ENCODE results near the gene MTA3. TPM values are rescaled to one million over a fixed set of nuclear protein-coding genes. Genes with fewer than 3 reads are reported as not detected.
"Not testable (repeated sequence)": the region's sequence is repeated elsewhere in the genome, so short reads cannot be mapped to it uniquely, and the experiment has no call there.

MTA3 gene
- total RNA-seq, 2 donors from 2014 or later: 30.1 to 44.1 TPM

DNA sequence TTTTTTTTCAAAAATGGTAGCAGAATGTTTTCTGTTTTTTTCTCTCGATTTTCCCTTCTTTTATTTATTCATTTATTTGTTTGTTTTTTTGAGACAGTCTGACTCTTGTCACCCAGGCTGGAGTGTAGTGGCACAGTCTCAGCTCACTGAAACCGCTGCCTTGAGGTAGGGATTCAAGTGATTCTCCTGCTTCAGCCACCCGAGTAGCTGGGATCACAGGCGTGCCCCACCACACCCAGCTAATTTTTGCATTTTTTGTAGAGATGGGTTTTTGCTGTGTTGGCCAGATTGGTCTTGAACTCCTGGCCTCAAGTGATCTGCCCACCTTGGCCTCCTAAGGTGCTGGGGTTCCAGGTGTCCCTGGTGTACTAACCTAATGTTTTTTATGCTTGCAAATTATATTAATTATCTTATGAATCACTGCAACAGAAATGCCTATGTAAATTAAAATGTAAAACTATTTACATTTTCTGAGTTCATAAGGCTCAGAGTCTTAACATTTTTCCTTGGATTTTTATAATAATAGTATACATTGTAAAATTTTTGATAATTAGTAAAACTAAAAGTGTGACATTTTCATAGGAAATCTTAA lies 19.2 kb downstream of the MTA3 start:
- H3K36me3 Mint-ChIP-seq: peaks cover 5 to 25% of the 10 kb centered on the region in 2 donors
- H3K27ac Mint-ChIP-seq: no peak overlapping the region
- DNase-seq (ENCODE audit: low spot score in 2 of 2) (no peak), ATAC-seq (no peak)
- H3K9me3 Mint-ChIP-seq: no peaks in the 10 kb centered on the region

GRCh38 chr2:42588121-42588520 lies 19.7 kb downstream of the MTA3 start:
- H3K36me3 Mint-ChIP-seq: peaks cover 5 to 20% of the 10 kb centered on the region in 2 donors

DNA sequence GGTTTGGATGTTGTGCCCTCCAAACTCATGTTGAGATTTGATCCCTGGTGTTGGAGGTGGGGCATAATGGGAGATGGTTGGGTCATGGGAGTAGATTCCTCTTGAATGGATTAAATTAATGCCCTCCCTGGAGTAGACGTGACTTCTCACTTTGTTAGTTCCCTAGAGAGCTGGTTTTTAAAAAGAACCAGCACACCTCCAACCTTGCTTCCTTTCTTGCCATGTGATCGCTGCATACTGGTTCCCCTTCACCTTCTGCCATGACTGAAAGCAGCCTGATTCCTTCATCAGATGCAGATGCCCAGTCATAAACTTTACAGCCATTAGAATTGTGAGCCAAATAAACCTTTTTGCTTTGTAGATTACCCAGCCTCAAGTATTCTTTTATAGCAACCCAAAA lies 21.7 kb downstream of the MTA3 start:
- ATAC-seq (no peak), DNase-seq (ENCODE audit: low spot score in 2 of 2) (no peak)
- Mint-ChIP-seq H3K36me3 (peaks cover 5 to 20% of the 10 kb centered on the region in 2 donors), H3K9me3 (no peaks in the 10 kb centered on the region), H3K27ac (no peak overlapping the region)

More at GRCh38 chr2:42588121-42588520, 19.7 kb downstream of the MTA3 start:
- DNase-seq (ENCODE audit: low spot score in 2 of 2): no peak
- H3K9me3 Mint-ChIP-seq: no peaks in the 10 kb centered on the region
- no peak for ATAC-seq
- peak overlapping the region in 1 of 2 donors; percentile 24 for H3K27ac Mint-ChIP-seq

DNA sequence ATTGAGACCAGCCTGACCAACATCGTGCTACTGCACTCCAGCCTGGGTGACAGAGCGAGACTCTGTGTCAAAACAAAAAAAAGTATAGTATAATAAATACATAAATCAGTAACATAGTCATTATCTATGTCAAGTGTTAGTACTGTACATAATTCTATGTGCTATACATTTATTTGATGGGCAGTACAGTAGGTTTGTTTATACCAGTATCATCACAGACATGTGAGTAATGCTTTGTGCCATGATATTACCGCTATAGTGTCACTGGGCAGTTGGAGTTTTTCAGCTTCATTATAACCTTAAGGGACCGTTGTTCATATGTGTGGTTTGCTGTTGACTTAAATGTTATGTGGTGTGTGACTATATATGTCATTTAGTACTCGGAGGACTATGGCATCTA lies 24.9 kb downstream of the MTA3 start:
- H3K27ac Mint-ChIP-seq: no peak overlapping the region
- no peak for DNase-seq (ENCODE audit: low spot score in 2 of 2)

DNA sequence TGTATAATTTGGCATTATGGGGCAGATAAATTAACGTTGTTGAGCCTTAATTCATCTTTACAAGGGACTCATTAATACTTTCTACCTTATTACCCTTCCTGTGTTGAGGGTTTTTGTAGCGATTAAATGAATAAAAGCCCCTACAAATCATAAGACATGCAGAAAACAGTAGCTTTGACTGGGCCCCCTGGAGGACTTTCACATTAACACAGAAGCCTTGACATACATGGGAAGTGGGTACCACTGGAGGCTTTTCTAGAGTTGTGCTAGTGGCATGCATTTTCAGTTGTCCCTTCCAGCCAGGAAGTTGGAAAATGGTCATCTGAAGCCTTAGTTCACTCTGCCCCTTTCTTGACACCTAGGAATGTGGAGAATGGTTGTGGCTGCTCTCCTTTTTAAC lies 30.2 kb downstream of the MTA3 start:
- Mint-ChIP-seq H3K9me3 (no peaks in the 10 kb centered on the region), H3K36me3 (no peaks in the 10 kb centered on the region), H3K27ac (no peak overlapping the region)
- DNase-seq (ENCODE audit: low spot score in 2 of 2): no peak
- no peak for ATAC-seq

More for the DNA sequence above, 24.9 kb downstream of the MTA3 start:
- Mint-ChIP-seq H3K36me3 (peaks cover 0 to 16% of the 10 kb centered on the region in 2 donors), H3K9me3 (no peaks in the 10 kb centered on the region)
- no peak for ATAC-seq

DNA sequence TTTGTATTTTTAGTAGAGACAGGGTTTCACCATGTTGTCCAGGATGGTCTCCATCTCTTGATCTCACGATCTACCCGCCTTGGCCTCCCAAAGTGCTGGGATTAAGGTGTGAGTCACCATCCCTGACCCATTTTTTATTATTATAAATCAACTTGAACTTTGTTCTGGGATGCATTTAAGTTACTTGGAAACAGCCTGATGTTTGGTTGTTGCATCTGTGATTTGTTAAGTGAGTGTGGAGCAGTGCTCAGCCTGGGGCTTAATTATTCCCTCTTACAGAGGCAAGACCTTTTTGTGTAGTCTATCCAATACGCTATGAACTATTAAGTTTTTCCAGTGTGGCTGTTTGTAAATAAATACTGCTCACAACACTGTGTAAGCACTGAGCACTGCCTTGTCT lies 32.6 kb downstream of the MTA3 start:
- Mint-ChIP-seq H3K27ac (peak overlapping the region in 1 of 2 donors; percentile 65), H3K9me3 (no peaks in the 10 kb centered on the region), H3K36me3 (no peaks in the 10 kb centered on the region)
- DNase-seq (ENCODE audit: low spot score in 2 of 2) (no peak), ATAC-seq (no peak)

- Mint-ChIP-seq H3K9me3 (no peaks in the 10 kb centered on the region), H3K27ac (peak overlapping the region in 1 of 2 donors; percentile 79), H3K36me3 (no peaks in the 10 kb centered on the region)
- DNase-seq (ENCODE audit: low spot score in 2 of 2) (no peak), ATAC-seq (no peak)
These were observed 33.9 kb downstream of the MTA3 start for GRCh38 chr2:42602218-42602875.

- Mint-ChIP-seq H3K27ac (no peak overlapping the region), H3K9me3 (no peaks in the 10 kb centered on the region), H3K36me3 (no peaks in the 10 kb centered on the region)
- ATAC-seq (no peak), DNase-seq (ENCODE audit: low spot score in 2 of 2) (no peak)
These were observed 34.4 kb downstream of the MTA3 start for GRCh38 chr2:42602876-42603219.

- H3K27ac Mint-ChIP-seq; H3K36me3 Mint-ChIP-seq; DNase-seq (ENCODE audit: low spot score in 2 of 2); H3K9me3 Mint-ChIP-seq; ATAC-seq: not testable (repeated sequence)
These were observed 36.0 kb downstream of the MTA3 start for GRCh38 chr2:42604341-42604867.

GRCh38 chr2:42606166-42606565 lies 37.7 kb downstream of the MTA3 start:
- DNase-seq (ENCODE audit: low spot score in 2 of 2); H3K9me3 Mint-ChIP-seq; ATAC-seq; H3K36me3 Mint-ChIP-seq; H3K27ac Mint-ChIP-seq: not testable (repeated sequence)

- Mint-ChIP-seq H3K9me3 (no peaks in the 10 kb centered on the region), H3K27ac (no peak overlapping the region), H3K36me3 (peaks cover 0 to 11% of the 10 kb centered on the region in 2 donors)
- DNase-seq (ENCODE audit: low spot score in 2 of 2) (no peak), ATAC-seq (no peak)
These were observed 38.7 kb downstream of the MTA3 start for GRCh38 chr2:42607101-42607637.

DNA sequence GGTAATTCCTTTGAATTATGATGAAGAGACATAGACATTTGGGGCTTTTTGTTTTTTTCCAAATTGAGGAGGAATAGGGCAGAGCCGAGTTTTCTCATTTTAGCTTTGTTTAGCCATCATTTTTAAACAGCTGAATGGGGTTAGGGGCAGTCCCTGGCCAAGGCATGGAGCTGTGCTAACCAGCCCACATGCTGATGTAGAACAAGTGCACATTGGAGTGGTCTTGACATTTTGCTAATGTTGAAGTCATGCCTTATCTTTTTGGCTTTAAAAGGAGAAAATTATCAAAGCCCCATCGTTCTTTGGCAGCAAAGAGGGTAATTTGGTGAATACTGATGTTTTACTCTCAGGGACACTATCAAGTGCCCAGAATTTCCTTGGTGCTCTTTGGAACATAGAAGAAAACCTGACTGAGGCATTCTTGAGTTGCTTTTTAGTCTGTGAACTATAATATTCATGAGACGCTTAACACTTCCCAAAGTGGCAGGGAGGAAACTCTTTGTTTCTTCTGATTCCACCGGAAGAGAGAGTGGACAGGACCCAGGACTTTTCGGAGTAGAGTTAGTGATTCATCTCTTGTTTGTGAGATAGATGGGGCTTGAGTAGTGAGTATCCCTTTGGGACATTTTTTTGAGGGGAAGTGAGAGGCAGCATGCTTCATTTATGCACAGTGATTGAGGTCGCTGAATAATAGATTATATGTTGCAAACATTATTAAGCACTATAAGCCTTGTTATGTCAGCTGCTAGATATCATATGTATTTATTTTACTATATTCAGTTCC lies 45.0 kb downstream of the MTA3 start:
- no peak overlapping the region for H3K27ac Mint-ChIP-seq
- no peak for ATAC-seq
- DNase-seq (ENCODE audit: low spot score in 2 of 2): no peak
- H3K9me3 Mint-ChIP-seq: no peaks in the 10 kb centered on the region
- peaks cover 0 to 13% of the 10 kb centered on the region in 2 donors for H3K36me3 Mint-ChIP-seq

DNA sequence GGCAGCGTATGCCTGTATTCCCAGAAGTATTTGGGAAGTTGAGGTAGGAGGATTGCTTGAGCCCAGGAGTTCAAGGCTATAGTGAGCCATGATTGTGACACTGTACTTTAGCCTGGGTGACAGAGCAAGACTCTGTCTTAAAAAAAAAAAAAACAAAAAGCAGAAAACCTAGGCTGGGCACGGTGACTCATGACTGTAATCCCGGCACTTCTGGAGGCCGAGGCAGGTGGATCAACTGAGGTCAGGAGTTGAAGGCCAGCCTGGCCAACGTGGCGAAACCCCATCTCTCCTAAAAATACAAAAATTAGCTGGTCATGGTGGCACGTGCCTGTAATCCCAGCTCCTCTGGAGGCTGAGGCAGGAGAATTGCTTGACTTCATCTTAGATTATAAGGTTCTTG lies 46.4 kb downstream of the MTA3 start:
- no peaks in the 10 kb centered on the region for H3K9me3 Mint-ChIP-seq

GRCh38 chr2:42618116-42618515 lies 49.7 kb downstream of the MTA3 start:
- ATAC-seq (no peak), DNase-seq (ENCODE audit: low spot score in 2 of 2) (no peak)
- peak overlapping the region; percentile 52 to 57 for H3K27ac Mint-ChIP-seq

More for the DNA sequence above, 46.4 kb downstream of the MTA3 start:
- no peak for DNase-seq (ENCODE audit: low spot score in 2 of 2)
- ATAC-seq: no peak
- H3K27ac Mint-ChIP-seq: no peak overlapping the region
- peaks cover 0 to 18% of the 10 kb centered on the region in 2 donors for H3K36me3 Mint-ChIP-seq

GRCh38 chr2:42618972-42619371 lies 50.5 kb downstream of the MTA3 start:
- peaks cover 0 to 7% of the 10 kb centered on the region in 2 donors for H3K36me3 Mint-ChIP-seq

More at GRCh38 chr2:42618116-42618515, 49.7 kb downstream of the MTA3 start:
- H3K36me3 Mint-ChIP-seq: peaks cover 0 to 7% of the 10 kb centered on the region in 2 donors
- no peaks in the 10 kb centered on the region for H3K9me3 Mint-ChIP-seq

DNA sequence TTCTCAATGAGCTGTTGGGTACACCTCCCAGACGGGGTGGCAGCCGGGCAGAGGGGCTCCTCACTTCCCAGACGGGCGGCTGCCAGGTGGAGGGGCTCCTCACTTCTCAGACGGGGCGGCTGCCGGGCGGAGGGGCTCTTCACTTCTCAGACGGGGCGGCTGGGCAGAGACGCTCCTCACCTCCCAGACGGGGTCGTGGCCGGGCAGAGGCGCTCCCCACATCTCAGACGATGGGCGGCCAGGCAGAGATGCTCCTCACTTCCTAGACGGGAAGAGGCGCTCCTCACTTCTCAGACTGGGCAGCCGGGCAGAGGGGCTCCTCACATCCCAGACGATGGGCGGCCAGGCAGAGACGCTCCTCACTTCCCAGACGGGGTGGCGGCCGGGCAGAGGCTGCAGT lies 53.2 kb downstream of the MTA3 start:
- not testable (repeated sequence) for DNase-seq (ENCODE audit: low spot score in 2 of 2); H3K36me3 Mint-ChIP-seq; ATAC-seq; H3K27ac Mint-ChIP-seq; H3K9me3 Mint-ChIP-seq

More at GRCh38 chr2:42618972-42619371, 50.5 kb downstream of the MTA3 start:
- ATAC-seq: peak; percentile 94 to 96
- Mint-ChIP-seq H3K9me3 (no peaks in the 10 kb centered on the region), H3K27ac (peak overlapping the region; percentile 34 to 52)
- DNase-seq (ENCODE audit: low spot score in 2 of 2): no peak
